ENCODE results near the gene PKN1.

The PKN1 gene

DNA sequence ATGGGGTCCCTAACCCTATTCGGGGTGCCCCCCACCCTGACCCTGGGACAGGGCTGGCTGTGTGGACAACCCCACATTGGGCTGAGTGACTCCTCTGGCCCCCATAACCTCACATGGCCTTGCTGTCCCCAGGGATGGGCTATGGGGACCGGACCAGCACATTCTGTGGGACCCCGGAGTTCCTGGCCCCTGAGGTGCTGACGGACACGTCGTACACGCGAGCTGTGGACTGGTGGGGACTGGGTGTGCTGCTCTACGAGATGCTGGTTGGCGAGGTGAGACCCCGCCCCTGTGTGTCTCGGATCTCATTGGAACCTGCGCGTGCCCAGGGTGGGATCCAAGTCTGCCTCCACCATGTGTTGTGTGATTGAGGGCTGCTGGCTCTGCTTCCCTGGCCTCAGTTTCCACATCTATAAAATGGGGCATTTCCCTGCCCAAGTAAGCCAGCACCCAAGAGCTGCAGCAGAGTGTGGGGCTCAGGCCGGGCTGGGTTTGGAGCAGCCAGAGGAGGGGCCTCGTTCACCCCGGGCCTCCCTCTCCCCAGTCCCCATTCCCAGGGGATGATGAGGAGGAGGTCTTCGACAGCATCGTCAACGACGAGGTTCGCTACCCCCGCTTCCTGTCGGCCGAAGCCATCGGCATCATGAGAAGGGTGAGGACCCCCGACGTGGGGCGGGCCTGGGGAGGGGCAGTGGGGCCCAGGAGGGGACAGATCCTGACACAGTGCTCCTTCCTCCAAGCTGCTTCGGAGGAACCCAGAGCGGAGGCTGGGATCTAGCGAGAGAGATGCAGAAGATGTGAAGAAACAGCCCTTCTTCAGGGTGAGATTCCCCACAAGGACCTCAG is 37.1 kb downstream of the PKN1 start:
- DNase-seq, result no peak

DNA sequence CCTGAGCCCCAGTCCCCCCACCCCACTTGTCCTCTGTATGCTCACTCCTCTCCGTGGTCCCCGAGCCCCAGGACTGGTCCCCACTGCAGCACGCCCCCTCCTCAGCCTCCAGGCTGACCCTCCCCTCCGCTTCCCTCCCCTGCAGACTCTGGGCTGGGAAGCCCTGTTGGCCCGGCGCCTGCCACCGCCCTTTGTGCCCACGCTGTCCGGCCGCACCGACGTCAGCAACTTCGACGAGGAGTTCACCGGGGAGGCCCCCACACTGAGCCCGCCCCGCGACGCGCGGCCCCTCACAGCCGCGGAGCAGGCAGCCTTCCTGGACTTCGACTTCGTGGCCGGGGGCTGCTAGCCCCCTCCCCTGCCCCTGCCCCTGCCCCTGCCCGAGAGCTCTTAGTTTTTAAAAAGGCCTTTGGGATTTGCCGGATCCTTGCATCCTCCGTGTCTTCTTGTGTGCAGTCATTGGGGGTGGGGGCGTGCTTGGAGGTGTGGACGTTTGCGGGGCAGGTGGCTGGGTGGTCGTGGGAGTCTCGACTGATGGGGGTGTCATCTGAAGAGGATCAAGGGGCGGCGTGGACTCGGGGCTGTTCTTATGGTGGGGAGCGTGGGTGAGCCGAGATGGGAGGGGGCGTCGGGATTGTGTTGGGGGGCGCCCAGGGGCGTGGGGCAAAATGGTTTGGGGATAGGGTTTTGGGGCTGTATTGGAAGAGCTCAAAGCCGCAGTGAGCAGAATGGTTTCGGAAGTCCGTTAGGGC is 38.5 kb downstream of the PKN1 start:
- DNase-seq, result no peak

GRCh38 chr19:14472202-14472938 is 39.3 kb downstream of the PKN1 start:
- peak; percentile 36 for DNase-seq

- no peak for DNase-seq
Measured at GRCh38 chr19:14473073-14473977, 40.2 kb downstream of the PKN1 start.

DNA sequence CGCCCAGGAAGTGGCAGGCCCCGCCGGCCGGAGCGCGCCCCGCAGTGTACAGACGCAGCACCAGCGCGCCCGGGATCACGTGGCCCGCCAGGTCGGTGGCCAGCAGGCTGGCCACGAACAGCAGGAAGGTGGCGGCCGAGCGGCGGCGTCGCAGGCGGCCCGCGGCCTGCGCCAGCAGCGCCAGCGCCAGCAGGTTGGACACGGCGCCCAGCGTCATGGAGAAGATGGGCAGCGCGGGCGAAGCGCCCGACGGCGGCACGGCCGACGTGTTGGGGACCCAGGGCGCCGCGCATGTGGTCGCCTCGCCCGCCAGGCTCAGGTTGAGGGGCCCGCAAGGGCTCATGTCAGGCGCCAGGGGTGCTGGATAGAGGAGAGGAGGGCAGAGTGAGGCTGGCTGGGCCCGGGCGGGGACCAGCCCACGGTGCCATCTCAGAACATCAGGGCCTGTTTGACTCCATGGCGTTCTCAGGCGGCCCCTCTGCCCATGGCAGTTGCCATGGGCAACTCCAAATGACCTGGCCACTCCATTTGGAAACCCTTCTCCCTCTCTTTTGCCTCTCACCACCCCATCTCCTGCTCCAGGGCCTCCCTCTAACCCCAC is 41.0 kb downstream of the PKN1 start:
- DNase-seq, result no peak

DNA sequence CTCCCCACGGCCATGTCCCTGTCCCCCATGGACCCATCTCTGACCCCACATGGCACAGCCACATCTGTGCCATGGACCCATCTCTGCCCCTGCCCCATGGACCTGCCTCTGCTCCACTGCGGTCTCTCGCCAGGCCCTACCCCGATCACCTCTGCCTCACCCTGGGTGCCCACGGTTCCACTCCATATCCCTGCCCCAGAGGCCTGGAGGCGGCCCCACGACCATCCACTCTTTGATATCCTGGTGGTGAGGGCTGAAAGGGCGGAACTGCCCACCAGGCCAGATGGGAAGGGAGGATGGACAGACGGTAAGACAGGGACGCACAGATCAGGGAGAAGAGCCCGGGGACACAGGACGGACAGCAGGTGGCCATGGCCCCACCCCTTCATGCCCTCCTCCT is 41.7 kb downstream of the PKN1 start:
- no peak for DNase-seq

DNA sequence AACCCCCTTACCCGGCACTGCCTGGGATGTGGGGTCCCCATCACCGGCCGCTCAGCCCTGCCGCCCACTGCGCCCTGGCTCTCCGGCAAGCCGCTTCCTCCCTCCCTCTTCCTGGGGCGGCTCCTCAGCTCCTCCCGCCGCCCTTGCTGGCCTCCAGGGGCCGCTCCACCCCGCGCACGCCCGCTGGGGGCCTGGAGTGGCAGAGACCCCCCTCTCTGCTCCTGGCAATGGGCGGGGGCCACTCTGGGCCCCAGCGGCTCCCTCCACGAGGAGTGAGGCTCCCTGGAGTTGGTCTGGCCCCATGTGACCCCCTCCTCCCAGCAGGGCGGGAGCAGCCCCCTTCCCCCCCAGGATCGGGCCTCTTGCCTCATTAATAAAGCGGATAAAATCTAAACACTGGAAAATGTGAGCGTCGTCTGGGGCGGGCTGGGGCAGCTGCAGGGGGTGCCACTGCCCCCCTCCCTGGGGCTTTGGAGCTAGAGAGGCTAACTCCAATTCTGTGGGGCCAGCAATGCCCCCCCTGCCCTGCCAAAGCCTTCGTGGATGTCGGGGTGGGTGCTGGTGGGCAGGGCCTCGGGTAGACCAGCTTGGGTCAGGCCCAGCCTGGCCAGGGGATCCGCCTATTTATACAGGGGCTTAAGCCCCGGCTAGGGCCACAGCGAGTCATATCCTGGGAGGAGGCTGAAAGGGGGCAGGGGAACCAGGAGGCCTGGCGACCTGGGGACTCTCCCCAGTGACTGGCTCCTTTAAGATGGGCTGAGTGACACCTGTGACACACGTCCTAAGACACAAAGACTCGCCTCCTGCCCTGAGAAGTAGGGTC is 42.4 kb downstream of the PKN1 start, which contains the start of gene PTGER1:
TSS of gene PTGER1 (minus strand) at position 104 of the 823 bp plus-strand sequence. CDS start 1,034 bp downstream, outside the sequence.
- DNase-seq, result no peak

DNA sequence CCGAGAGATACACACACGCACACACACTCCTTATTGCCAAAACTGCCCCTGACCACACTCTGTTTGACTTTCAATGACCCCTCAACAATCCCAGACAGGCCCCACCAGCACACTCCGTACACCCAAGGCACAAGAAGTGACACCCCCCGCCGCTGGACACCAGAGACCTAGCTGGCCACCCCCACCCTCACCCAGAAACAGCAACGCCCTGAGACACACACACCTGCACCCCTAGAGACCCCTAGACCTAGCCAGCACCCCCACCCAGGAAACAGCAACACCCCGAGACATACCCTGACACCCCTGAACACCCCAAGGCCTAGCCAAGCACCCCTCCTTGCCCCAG is 43.2 kb downstream of the PKN1 start:
- no peak for DNase-seq

GRCh38 chr19:14476673-14477401 is 43.7 kb downstream of the PKN1 start:
- no peak for DNase-seq

DNA sequence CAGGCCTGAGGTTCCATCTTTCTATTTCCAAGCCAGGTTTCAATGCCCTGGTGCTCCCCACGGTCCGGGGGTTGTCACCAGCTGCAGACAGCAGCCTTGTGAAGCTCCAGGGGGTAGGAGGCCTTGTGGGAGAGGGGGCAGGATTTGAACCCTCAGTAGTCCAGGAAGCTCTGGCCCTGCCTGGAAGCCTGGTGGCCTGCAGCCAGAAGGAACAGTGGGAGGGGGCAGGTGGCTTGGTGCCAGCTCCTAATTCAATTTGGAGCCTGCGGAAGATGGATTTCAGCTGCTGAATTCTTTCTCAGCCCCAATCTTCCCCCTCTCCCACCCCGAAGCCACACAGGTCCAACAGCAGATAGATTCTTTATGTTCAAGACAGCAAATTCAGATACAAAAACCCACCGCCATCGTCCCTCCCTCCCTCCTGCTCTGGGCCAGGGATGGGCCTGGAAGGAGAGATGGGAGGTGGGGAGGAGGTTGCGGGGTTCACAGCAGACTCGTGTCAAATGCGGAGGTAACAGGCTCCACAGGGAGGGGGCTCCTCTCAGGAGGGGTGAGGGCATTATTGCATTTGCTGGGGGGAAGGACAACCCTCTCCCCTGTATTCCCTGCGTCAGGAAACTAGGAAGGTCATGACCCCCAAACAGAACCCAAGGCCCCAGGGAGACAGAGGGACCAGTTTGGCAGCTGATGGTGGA is 44.5 kb downstream of the PKN1 start:
- no peak for DNase-seq

DNA sequence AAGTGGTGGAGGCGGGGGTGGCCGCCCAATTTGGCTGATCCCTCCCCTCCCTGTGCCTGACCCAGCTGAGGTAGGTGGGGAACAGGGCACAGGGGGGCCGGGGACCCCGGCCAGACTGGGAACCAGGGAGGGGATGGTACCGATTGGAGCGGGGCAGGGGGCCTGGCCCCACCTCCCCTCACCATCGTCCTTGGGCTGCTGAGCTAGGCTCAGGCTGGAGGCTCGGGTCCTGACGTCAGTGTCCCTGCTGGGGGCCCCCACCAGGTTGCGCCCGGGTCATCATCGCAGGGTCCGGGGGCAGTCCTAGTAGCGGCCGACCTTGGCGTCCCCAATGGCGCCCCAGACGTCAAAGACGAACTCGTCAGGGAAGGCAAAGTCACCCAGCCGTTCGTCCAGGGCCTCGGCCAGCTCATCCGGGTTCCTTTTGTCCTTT is 45.0 kb downstream of the PKN1 start:
- DNase-seq, result no peak

DNA sequence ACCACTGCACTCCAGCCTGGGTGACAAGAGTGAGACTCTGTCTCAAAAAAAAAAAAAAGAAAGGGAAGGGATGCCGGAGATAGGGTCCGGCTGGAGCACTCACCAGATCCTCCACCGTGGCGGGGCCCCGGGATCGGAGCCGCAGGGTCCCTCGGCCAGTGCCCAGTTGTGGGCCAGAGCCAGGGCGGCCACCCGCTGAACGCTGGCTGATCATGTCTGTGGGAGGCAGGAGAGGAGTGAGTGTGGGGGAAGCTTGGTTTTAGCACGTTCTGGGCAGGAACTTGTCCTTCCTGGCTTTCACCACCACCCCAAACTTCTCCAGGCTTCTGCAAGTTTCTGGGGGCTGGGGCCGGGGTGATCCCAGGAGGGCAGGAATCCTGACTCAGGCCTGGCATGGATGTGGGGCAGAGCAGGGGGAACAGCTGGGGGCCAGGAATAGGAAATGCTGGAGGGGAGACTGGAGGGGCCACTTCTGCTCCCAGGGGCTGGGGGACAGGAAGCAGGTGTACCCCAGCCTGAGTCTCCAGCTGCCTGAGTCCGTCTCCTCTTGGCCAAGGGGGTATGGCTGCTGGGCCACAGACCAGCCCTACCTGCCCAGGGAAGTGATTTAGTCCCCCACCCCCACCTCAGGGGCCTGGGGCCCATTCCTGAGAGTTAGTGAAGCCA is 46.3 kb downstream of the PKN1 start:
- DNase-seq, result no peak

GRCh38 chr19:14479975-14480699 is 47.0 kb downstream of the PKN1 start:
- DNase-seq, result no peak

GRCh38 chr19:14480700-14481079 is 47.6 kb downstream of the PKN1 start:
- DNase-seq, result no peak

DNA sequence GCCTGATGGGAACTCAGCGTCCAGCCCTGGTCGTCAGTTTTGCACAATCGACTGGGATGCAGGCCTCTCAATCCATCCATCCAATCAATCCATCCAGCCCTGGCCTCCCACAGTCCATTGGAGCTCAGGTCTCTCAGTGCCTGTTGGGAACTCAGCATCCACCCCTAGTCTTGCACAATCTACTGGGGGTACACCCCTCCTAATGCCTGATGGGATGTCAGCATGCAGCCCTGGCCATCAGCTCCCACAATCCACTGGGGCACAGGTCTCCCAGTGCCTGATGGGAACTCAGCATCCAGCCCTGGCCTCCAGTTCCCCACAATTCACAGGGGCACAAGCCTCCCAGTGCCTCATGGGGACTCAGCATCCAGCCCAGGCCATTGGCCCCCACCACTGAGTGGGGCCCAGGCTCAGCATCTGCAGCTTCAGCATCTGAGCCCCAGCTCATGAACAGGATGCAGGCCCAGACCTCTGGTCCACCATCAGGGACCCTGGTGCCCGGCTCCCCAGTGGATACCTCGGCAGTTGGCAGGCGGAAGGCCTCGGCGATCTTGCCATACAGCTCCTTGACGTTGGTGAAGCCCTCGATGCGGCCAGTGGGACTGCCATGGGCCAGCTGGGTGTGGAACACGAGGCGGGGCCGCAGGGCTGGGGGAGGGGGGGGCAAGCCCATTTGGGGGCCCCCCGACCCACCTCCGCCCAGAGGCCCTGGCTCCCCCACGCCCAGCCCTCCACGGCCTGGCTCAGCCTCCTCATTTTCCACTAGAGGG is 49.3 kb downstream of the PKN1 start:
- DNase-seq, result no peak

DNA sequence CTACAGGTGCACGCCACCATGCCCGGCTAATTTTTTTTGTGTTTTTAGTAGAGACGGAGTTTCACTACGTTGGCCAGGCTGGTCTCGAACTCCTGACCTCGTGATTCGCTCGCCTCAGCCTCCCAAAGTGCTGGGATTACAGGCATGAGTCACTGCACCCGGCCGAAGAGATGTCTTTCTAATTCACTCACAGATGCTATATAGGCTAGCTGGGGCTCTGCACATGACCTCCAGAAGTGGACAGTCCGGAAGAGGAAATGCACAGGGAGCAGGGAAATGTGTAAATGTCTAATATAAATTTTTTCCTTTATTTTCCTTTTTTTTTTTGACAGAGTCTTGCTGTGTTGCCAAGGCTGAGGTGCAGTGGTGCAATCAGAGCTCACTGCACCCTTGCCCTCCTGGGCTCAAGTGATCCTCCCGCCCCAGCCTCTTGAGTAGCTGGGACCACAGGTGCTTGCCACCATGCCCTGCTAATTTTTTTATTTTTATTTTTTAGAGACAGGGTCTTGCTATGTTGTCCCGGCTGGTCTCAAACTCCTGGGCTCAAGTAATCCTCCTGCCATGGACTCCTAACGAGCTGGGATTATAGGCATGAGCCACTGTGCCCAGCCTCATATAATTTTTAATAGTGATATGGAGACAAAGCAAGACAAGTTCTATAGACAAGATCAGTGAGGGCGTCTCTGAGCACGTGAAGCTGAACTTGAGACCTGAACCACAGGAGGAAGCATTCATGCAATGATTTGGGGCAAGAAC is 54.4 kb downstream of the PKN1 start:
- no peak for DNase-seq

All from DMS79 (cell line).